WTC11 (cell line): ENCODE results near the gene NEO1. TPM values are rescaled to one million over a fixed set of nuclear protein-coding genes. Genes with fewer than 3 reads are reported as not detected.

Experiments
- ATAC-seq: fragments of 200-7000 bp; cut with Tn5 transposase; 2 replicates; pipeline ENCODE4 v1.10.0; 2021; ENCODE audit warnings: mild to moderate bottlenecking, moderate library complexity
- CTCF ChIA-PET: fragments of 300-600 bp; sonication (Branson Sonifier 250); formaldehyde crosslinking; loops from one replicate; lab custom pipeline; 2021; ENCODE audit warnings: antibody characterized with exemption; lab: Charles Lee
- POLR2A ChIA-PET: fragments of 350-600 bp; sonication (Branson Sonifier 250); formaldehyde crosslinking; loops from one replicate; lab custom pipeline; 2021; ENCODE audit warnings: antibody characterized with exemption; lab: Charles Lee
- DNase-seq: peaks from one replicate; pipeline ENCODE4 v3.0.0; 2021; ENCODE audit warnings: low spot score
- H3K27ac Mint-ChIP-seq: 2 replicates; pipeline ENCODE4 v1.8.0; 2021; ENCODE audit warnings: mixed read lengths
- H3K27me3 Mint-ChIP-seq: 2 replicates; pipeline ENCODE4 v1.8.0; 2021; ENCODE audit warnings: low read depth, mild to moderate bottlenecking, moderate library complexity, mixed read lengths
- H3K36me3 Mint-ChIP-seq: 2 replicates; pipeline ENCODE4 v1.8.0; 2021; ENCODE audit warnings: mixed read lengths
- H3K4me1 Mint-ChIP-seq: 2 replicates; pipeline ENCODE4 v1.8.0; 2022; ENCODE audit warnings: mixed read lengths
- H3K4me3 Mint-ChIP-seq: 2 replicates; pipeline ENCODE4 v1.8.0; 2021; ENCODE audit warnings: mild to moderate bottlenecking, moderate library complexity, mixed read lengths
- H3K9me3 Mint-ChIP-seq: 2 replicates; pipeline ENCODE4 v1.8.0; 2021; ENCODE audit warnings: mixed read lengths
- CBFB ChIP-seq: sonication (generic); formaldehyde crosslinking; IDR thresholded peaks from 2 replicates; pipeline ENCODE4 v1.8.1; 2022; ENCODE audit warnings: mild to moderate bottlenecking, low read depth, missing genetic modification reagents
- CREM ChIP-seq: sonication (generic); formaldehyde crosslinking; IDR thresholded peaks from 2 replicates; pipeline ENCODE4 v1.8.1; 2022; ENCODE audit warnings: mild to moderate bottlenecking, missing genetic modification reagents, moderate library complexity
- FOXP1 ChIP-seq: sonication (generic); formaldehyde crosslinking; IDR thresholded peaks from 2 replicates; pipeline ENCODE4 v1.8.0; 2022; ENCODE audit warnings: missing genetic modification reagents, mild to moderate bottlenecking, moderate library complexity, borderline replicate concordance
- GABPB1 ChIP-seq: sonication (generic); formaldehyde crosslinking; IDR thresholded peaks from 2 replicates; pipeline ENCODE4 v1.8.1; 2023; ENCODE audit warnings: mild to moderate bottlenecking, missing genetic modification reagents
- IRF1 ChIP-seq: sonication (generic); formaldehyde crosslinking; IDR thresholded peaks from 2 replicates; pipeline ENCODE4 v1.8.0; 2023; ENCODE audit warnings: missing genetic modification reagents
- IRF2 ChIP-seq: sonication (generic); formaldehyde crosslinking; IDR thresholded peaks from 2 replicates; pipeline ENCODE4 v1.8.0; 2022; ENCODE audit warnings: low read depth, missing genetic modification reagents, borderline replicate concordance
- JAZF1 ChIP-seq: fragments of 250-450 bp; sonication (Bioruptor Pico); IDR thresholded peaks from 2 replicates; pipeline ENCODE4 v1.9.0; 2021; ENCODE audit warnings: moderate library complexity, mild to moderate bottlenecking, inconsistent platforms
- KAT7 ChIP-seq: sonication (generic); formaldehyde crosslinking; IDR thresholded peaks from 2 replicates; pipeline ENCODE4 v1.8.1; 2023; ENCODE audit warnings: missing genetic modification reagents, mild to moderate bottlenecking, borderline replicate concordance
- MXD4 ChIP-seq: fragments of 250-450 bp; sonication (Bioruptor Pico); IDR thresholded peaks from 2 replicates; pipeline ENCODE4 v1.8.0; 2021; ENCODE audit warnings: mild to moderate bottlenecking, moderate library complexity, borderline replicate concordance
- MYBL2 ChIP-seq: sonication (generic); formaldehyde crosslinking; IDR thresholded peaks from 2 replicates; pipeline ENCODE4 v1.8.1; 2023; ENCODE audit warnings: mild to moderate bottlenecking, moderate library complexity, missing genetic modification reagents
- NR3C1 ChIP-seq: sonication (generic); formaldehyde crosslinking; conservative IDR thresholded peaks from 2 replicates; pipeline ENCODE4 v1.8.1; 2023; ENCODE audit warnings: low read depth, mild to moderate bottlenecking, missing genetic modification reagents
- TCF7 ChIP-seq: sonication (generic); formaldehyde crosslinking; IDR thresholded peaks from 2 replicates; pipeline ENCODE4 v1.8.0; 2022; ENCODE audit warnings: mild to moderate bottlenecking, low read depth, missing genetic modification reagents, moderate library complexity
- USF2 ChIP-seq: sonication (generic); formaldehyde crosslinking; IDR thresholded peaks from 2 replicates; pipeline ENCODE4 v1.8.1; 2023; ENCODE audit warnings: mild to moderate bottlenecking, missing genetic modification reagents, moderate library complexity
- ZNF416 ChIP-seq: fragments of 250-450 bp; sonication (Bioruptor Pico); IDR thresholded peaks from 2 replicates; pipeline ENCODE4 v1.9.0; 2021; ENCODE audit warnings: mild to moderate bottlenecking, inconsistent platforms
- ZNF512 ChIP-seq: sonication (generic); formaldehyde crosslinking; IDR thresholded peaks from 2 replicates; pipeline ENCODE4 v1.8.1; 2022; ENCODE audit warnings: missing genetic modification reagents, borderline replicate concordance
- total RNA-seq: library from RNA; stranded (reverse); gene quantifications from 3 replicates; pipeline ENCODE4 v1.2.3, GENCODE V29; 2021
- TF ChIP-seq, protein P1 (sequence below): sonication (generic); formaldehyde crosslinking; IDR thresholded peaks from 2 replicates; pipeline ENCODE4 v1.8.1; 2023; ENCODE audit warnings: mild to moderate bottlenecking, missing genetic modification reagents, borderline replicate concordance
- TF ChIP-seq, protein P2 (sequence below): fragments of 250-450 bp; sonication (Bioruptor Pico); IDR thresholded peaks from 2 replicates; pipeline ENCODE4 v1.9.0; 2021; ENCODE audit warnings: mild to moderate bottlenecking
- TF ChIP-seq, protein P3 (sequence below): sonication (generic); formaldehyde crosslinking; conservative IDR thresholded peaks from 2 replicates; pipeline ENCODE4 v1.8.1; 2023; ENCODE audit warnings: mild to moderate bottlenecking, low read depth, missing genetic modification reagents, moderate library complexity
- TF ChIP-seq, protein P4 (sequence below): sonication (generic); formaldehyde crosslinking; IDR thresholded peaks from 2 replicates; pipeline ENCODE4 v1.8.1; 2023; ENCODE audit warnings: mild to moderate bottlenecking, missing genetic modification reagents, moderate library complexity

NEO1 gene
- total RNA-seq, 1 experiment from 2014 or later: 37.1 TPM

- TF ChIP-seq, protein P1, sequence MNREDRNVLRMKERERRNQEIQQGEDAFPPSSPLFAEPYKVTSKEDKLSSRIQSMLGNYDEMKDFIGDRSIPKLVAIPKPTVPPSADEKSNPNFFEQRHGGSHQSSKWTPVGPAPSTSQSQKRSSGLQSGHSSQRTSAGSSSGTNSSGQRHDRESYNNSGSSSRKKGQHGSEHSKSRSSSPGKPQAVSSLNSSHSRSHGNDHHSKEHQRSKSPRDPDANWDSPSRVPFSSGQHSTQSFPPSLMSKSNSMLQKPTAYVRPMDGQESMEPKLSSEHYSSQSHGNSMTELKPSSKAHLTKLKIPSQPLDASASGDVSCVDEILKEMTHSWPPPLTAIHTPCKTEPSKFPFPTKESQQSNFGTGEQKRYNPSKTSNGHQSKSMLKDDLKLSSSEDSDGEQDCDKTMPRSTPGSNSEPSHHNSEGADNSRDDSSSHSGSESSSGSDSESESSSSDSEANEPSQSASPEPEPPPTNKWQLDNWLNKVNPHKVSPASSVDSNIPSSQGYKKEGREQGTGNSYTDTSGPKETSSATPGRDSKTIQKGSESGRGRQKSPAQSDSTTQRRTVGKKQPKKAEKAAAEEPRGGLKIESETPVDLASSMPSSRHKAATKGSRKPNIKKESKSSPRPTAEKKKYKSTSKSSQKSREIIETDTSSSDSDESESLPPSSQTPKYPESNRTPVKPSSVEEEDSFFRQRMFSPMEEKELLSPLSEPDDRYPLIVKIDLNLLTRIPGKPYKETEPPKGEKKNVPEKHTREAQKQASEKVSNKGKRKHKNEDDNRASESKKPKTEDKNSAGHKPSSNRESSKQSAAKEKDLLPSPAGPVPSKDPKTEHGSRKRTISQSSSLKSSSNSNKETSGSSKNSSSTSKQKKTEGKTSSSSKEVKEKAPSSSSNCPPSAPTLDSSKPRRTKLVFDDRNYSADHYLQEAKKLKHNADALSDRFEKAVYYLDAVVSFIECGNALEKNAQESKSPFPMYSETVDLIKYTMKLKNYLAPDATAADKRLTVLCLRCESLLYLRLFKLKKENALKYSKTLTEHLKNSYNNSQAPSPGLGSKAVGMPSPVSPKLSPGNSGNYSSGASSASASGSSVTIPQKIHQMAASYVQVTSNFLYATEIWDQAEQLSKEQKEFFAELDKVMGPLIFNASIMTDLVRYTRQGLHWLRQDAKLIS (CRISPR knock-in tag): no peak
- TF ChIP-seq, protein P2, sequence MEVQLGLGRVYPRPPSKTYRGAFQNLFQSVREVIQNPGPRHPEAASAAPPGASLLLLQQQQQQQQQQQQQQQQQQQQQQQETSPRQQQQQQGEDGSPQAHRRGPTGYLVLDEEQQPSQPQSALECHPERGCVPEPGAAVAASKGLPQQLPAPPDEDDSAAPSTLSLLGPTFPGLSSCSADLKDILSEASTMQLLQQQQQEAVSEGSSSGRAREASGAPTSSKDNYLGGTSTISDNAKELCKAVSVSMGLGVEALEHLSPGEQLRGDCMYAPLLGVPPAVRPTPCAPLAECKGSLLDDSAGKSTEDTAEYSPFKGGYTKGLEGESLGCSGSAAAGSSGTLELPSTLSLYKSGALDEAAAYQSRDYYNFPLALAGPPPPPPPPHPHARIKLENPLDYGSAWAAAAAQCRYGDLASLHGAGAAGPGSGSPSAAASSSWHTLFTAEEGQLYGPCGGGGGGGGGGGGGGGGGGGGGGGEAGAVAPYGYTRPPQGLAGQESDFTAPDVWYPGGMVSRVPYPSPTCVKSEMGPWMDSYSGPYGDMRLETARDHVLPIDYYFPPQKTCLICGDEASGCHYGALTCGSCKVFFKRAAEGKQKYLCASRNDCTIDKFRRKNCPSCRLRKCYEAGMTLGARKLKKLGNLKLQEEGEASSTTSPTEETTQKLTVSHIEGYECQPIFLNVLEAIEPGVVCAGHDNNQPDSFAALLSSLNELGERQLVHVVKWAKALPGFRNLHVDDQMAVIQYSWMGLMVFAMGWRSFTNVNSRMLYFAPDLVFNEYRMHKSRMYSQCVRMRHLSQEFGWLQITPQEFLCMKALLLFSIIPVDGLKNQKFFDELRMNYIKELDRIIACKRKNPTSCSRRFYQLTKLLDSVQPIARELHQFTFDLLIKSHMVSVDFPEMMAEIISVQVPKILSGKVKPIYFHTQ (CRISPR knock-in tag): no peak
- TF ChIP-seq CBFB (no peak), MXD4 (CRISPR knock-in tag) (no peak)
- TF ChIP-seq, all 79 proteins: peak for 0
Measured at GRCh38 chr15:73031648-73032047, 20.6 kb upstream of the NEO1 start (continued).

GRCh38 chr15:73033611-73034010 lies 18.7 kb upstream of the NEO1 start:
- Mint-ChIP-seq H3K4me1 (peaks cover 13% of the 10 kb centered on the region), H3K27ac (no peak overlapping the region), H3K36me3 (no peaks in the 10 kb centered on the region), H3K27me3 (no peaks in the 10 kb centered on the region), H3K9me3 (0 out of 2 replicates have a peak, but pooled peaks cover 4% of the 10 kb centered on the region), H3K4me3 (no peak overlapping the region)
- no peak for TF ChIP-seq IRF1
- DNase-seq (no peak), ATAC-seq (no peak)
- CTCF ChIA-PET: no interaction called here
- POLR2A ChIA-PET: no interaction called here

DNA sequence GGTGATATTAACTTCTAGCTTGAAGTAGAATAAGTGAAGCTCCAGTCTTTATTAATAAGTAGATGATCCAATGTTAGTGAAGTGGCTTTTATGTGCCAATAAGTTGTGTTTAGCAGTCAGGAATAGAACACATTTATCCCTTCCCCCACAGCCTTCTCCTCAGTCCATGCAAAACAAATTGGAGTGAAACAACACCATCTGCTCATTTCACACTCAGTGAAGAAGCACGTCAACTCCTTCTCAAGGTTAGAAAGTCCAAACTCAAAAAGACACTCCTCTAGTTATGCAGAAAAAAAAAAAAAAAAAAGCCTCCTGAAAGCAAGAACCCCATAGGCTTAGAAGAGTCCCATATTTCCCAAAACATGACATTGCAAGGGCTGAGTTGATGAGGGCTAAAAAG lies 18.0 kb upstream of the NEO1 start:
- Mint-ChIP-seq H3K4me1 (peaks cover 11% of the 10 kb centered on the region), H3K36me3 (no peaks in the 10 kb centered on the region), H3K9me3 (0 out of 2 replicates have a peak, but pooled peaks cover 4% of the 10 kb centered on the region), H3K27me3 (no peaks in the 10 kb centered on the region), H3K4me3 (no peak overlapping the region), H3K27ac (no peak overlapping the region)
- DNase-seq (no peak), ATAC-seq (no peak)
- CTCF ChIA-PET: interaction anchor here (0.6 kb wide), 1 partner anchor 26 kb away, joined by 3 read pairs; no protein-coding TSS in a partner anchor
- POLR2A ChIA-PET: no interaction called here
- no peak for TF ChIP-seq IRF2 (CRISPR knock-in tag)
- TF ChIP-seq, protein P3, sequence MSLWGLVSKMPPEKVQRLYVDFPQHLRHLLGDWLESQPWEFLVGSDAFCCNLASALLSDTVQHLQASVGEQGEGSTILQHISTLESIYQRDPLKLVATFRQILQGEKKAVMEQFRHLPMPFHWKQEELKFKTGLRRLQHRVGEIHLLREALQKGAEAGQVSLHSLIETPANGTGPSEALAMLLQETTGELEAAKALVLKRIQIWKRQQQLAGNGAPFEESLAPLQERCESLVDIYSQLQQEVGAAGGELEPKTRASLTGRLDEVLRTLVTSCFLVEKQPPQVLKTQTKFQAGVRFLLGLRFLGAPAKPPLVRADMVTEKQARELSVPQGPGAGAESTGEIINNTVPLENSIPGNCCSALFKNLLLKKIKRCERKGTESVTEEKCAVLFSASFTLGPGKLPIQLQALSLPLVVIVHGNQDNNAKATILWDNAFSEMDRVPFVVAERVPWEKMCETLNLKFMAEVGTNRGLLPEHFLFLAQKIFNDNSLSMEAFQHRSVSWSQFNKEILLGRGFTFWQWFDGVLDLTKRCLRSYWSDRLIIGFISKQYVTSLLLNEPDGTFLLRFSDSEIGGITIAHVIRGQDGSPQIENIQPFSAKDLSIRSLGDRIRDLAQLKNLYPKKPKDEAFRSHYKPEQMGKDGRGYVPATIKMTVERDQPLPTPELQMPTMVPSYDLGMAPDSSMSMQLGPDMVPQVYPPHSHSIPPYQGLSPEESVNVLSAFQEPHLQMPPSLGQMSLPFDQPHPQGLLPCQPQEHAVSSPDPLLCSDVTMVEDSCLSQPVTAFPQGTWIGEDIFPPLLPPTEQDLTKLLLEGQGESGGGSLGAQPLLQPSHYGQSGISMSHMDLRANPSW: no peak
- no peak for TF ChIP-seq GABPB1 (CRISPR knock-in tag)
- TF ChIP-seq, protein P4, sequence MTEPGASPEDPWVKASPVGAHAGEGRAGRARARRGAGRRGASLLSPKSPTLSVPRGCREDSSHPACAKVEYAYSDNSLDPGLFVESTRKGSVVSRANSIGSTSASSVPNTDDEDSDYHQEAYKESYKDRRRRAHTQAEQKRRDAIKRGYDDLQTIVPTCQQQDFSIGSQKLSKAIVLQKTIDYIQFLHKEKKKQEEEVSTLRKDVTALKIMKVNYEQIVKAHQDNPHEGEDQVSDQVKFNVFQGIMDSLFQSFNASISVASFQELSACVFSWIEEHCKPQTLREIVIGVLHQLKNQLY: no peak
- no peak for TF ChIP-seq NR3C1 (CRISPR knock-in tag)
- TF ChIP-seq ZNF512 (CRISPR knock-in tag): no peak
- TF ChIP-seq USF2 (CRISPR knock-in tag): no peak
- no peak for TF ChIP-seq TCF7
- no peak for TF ChIP-seq KAT7 (CRISPR knock-in tag)
- no peak for TF ChIP-seq FOXP1 (CRISPR knock-in tag)
- TF ChIP-seq MYBL2 (CRISPR knock-in tag): no peak
- TF ChIP-seq JAZF1 (CRISPR knock-in tag): no peak
- no peak for TF ChIP-seq ZNF416 (CRISPR knock-in tag)
- TF ChIP-seq CREM (CRISPR knock-in tag): no peak
